ENCODE results near the gene COMT.

Gene COMT

DNA sequence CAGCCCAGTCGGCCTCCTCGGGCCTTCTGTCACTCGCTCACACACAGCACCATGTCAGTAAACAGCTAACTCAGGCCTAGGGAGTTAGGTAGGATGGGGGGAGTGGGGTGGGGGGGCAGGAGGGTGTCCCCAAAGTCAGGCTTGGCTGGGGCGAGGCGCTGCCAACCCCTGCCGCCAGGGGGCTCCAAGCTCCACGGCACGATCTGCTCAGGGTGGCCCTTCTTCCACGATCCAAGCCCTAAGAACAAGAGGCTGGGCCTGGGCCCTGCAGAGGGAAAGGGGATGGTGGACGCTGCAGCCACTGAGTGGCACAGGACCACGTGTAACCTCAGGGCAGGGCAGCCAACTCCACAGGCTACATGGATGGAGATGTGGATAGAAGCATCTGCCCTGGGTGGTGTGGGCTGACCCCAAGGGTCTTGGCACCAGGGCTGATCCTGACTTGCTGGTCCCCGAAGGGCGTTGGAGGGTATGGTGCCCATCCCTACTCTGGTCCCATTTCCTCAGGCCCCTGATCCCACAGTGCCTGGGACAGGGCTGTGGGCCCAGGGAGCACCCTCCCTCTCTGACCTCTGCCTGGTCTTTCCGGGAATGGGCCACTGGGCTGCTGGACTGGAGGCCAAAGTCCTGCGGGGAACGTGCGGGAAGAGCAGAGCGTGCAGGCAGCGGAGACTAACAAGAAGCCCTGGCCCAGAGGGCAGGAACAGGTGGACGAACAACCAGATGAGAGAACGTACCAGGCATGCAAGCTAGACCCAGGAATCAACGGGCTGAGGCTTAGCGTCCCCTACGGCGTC lies 29.1 kb downstream of the COMT start:
- peak; percentile 85 for DNase-seq

GRCh38 chr22:19971276-19972124 lies 29.9 kb downstream of the COMT start:
- no peak for DNase-seq

- no peak for DNase-seq
Observed at GRCh38 chr22:19972251-19972650, 30.7 kb downstream of the COMT start.

GRCh38 chr22:19972652-19973550 lies 31.3 kb downstream of the COMT start:
- no peak for DNase-seq

DNA sequence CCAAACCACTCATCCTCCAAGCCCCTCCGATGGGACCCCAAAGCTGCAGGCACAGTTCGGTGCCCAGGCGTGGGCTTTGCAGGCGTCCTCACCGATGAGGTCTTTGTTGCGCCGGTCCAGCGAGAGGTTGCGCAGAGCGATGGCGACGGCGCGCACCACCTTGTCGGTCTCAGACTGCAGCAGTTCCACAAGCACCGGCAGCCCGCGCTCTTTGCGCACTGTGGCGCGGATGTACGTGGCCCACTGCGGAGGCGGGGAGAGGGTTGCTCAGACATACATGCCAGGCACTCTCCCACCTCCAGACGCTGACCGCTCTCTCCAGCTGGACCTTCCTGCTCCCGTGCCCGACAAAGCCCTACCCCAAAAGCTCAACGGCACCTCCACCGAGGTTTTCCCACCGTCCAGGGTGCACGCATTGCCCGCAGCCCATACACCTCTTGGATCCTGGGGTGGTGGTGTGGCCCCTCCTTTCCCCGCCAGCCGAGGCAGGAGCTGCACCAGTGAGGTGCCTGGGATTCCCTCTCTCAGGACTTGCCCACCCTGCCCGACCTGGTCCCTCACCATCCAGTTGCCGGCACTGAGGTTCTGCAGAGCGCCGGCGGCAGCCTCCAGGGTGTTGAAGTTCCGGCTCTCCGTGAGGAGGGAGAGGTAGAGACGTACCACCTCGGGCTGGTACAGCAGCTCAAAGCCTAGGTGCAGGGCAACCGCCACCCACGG lies 32.1 kb downstream of the COMT start:
- DNase-seq, result no peak

- DNase-seq, result peak; percentile 83
Observed at GRCh38 chr22:19974268-19974861, 32.8 kb downstream of the COMT start.

DNA sequence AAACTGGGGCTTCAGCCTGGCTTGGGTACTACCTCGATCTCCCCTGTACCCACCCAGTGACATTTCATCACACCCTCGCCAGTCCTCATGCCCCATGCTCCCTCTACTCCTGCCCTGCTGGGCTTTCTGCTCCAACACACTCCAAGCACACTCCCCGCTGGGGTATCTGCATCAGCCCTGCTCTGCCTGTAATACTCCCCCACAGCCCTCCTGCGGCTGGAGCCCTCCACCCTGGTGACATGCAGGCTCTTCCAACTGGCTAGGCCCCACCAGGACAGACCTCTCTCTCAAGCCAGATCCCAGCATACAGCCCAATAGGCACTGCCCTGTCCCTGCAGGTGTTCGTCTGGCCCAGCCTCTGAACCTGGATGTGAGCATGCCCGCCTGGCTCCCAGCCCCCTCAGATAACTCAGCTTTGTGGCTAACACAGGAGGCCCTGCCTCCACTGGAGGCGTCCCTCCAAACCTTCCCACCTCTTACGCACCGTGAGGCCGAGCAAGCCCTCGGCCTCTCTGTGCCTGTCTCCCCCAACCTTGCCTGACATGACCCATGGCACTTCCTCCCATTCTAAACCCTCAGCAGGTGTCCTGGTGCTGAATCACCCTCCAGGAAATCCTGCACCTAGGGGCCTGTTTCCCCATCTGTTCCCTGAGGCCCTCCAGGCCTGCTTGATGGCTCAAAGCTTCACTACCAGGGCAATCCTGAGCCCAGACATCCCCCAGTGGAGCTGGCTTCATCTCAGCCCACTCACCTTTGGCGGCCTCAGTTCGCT lies 33.5 kb downstream of the COMT start:
- no peak for DNase-seq

- no peak for DNase-seq
Observed at GRCh38 chr22:19975707-19976035, 34.1 kb downstream of the COMT start.

DNA sequence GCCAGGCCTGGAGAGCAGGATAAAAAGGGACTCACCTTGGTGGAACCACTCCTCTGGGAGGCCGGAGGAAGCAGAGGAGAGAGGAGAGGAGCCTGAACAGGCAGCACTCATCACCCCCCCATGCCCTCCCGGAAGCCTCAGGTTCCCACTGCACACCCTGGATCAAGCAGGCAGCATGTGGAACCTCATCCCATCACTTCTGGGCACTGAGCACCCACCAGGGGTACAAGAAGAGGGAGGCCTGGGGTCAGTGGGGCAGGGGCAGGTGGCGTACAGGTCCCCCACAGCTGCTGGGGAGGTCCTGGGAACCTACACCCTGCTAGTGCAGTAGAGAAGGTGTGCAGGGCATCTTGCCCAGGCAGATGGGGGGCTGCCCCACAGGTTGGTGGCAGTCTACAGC lies 35.1 kb downstream of the COMT start:
- DNase-seq, result no peak

GRCh38 chr22:19977296-19978243 lies 36.0 kb downstream of the COMT start:
- DNase-seq, result no peak

DNA sequence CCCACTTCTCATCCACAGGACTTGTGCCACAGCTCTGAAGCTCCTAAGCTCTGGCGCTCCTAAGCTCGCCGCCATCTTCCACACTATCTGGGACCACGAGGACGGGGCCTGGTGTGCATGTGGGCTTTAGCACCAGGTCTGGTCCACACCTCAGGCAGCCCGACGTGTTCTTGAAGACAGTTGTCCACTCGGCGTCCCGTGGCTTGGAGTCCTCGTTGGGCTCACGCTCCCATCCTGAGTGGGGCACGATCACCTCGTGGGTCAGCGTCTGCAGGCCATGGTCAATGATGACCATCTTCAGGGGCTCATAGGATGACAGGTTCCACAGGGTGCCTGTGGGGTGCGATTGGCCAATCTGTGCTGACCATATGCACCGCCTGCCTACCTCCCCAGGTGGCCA lies 37.2 kb downstream of the COMT start:
- no peak for DNase-seq

DNA sequence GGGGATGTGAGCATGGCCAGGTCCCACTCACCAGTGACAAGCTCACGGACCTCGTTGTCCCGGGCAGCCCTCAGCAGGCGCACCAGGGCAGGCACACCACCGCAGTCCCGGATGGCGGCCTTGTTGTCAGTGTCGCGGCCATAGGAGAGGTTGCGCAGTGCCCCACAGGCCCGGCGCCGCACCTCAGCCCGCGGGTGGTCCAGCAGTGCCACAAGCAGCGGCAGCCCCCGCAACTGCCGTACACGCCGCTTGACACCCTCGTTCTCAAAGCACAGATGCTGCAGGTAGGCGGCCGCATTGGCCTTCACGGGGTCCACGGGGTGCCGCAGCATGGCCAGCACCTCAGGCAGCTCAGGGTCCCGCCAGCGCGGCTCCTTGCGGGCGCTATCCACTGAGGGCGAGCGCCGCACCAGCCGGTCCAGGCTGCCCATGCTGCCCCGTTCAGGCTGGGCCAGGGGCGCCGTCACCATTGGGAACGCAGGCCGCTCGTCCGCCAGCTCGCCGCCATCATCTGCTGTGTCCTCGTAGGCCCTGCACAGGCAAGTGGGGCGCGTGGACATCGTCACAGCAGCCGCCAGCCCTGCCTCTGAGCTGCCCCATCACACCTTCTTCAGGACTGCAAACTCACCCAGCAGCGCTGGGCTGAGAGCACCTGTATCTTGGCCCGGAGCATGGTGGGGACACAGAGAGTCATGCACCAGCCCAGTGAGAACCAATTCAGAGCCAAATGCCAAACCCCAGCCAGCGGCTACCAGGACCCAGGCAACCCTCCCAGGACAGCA lies 38.3 kb downstream of the COMT start:
- no peak for DNase-seq

DNA sequence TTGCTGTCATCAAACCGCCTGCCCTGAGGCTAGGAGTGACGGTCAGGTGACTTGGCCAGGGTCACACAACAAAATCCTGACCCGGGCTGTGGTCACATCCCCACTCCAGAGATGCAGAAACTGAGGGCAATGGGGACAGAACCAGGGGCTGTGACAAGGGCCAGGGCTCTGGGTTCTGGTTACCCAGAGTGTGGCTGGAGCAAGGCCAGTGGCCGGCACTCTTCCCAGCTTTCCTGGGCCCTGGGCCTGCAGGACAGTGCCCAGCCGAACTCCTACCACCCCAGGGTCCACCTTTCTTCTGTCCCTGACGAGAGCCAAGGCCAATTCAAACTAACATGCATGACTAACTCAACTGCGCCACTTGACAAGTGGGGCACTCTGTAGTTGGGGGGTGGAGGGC lies 39.2 kb downstream of the COMT start:
- no peak for DNase-seq

- peak; percentile 16 for DNase-seq
Observed at GRCh38 chr22:19981171-19981960, 39.8 kb downstream of the COMT start.

DNA sequence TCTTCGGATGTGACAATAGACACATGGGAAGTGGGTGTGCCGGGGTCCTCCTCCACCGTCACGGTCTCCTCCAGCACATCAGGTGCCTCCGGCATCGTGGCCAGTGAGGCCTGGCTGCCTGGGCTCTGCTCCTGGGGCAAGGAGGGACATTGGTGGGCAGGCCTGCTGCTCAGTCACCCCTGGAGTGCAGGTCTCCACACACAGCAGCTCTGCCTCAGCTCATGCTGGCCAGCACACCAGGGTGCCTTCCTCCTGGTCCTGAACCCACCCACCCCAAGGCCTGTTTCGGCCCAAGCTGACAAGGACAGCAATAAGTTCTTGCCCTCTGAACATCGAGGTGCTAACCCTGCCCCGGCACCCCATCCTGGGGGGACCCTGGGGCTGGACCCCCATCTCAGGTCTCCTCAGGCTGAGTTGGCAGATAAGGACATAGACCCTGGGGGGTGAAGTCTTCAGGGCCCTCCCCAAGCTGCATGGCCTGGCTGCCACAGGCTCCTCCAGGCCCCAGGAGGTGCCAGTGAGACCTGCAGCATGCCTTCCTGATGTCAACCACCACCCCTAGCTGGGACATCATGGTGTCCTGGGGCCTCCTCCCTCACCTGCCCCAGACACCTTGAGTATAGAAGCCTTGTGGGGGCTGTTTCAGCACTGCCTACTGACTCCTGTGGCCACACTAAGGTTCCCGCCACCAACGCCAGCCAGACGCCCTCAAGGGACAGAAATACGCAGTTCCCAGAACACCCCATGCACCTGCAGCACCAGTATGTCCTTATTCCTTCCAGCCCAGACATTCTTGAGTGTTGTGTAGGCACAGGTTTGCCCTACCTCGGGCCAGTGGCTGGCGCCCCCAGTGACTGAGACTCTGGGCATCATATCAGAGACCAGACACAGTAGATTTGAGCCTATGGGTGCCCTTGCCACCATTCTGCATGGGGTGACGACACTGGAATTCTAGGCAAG lies 40.7 kb downstream of the COMT start:
- peak; percentile 15 for DNase-seq

DNA sequence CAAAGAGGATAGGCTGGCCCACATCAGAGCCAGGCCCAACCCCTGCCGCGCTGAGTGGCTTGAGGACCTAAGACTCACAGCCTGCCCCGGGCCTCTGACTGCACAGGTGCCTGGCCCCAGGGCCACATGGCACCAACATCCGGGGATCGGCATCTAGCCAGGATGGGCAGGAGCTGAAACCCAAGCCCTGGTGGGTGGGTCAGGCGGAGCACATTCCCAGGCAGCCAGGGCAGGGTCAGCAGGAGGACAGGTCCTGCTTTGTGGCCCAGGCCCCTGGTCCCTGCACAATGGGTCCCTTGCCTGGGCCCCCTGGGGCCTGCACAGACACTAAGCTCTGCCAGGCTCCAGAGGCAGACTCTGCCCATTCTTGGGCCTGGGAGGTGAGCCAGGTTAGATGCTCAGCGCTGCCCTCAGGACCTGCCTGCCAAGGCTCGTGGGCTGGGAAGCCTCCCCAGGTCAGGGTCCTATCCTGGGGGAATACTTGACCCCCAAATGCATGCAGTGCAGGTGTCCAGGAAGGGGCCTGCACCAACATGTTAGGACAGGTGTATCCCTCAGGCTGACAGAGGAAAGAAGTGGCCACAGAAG lies 41.5 kb downstream of the COMT start:
- DNase-seq, result peak; percentile 66

DNA sequence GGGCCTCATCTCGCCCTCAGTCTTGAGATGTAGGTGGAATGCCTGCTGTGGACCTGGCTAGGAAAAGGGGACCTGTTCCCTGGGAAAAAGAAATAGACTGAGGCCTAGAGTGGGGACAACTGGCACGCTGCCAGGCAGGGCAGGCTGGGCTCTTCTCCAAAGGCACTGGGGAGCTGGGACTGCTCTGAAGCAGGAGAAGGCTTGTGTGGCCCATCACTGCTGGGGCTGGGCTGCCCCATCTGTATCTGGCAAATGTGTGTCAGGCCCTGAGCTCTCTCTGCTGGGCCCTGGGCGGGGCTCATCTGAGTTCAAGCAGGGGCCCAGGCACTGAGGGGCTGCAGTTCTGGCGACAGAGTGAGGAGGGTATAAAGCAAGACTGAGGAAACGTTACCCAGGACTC lies 42.2 kb downstream of the COMT start:
- peak; percentile 43 for DNase-seq
